ENCODE measurements around the gene C3orf49. TPM values are rescaled to one million over a fixed set of nuclear protein-coding genes. Genes with fewer than 3 reads are reported as not detected.

Gene C3orf49, protein sequence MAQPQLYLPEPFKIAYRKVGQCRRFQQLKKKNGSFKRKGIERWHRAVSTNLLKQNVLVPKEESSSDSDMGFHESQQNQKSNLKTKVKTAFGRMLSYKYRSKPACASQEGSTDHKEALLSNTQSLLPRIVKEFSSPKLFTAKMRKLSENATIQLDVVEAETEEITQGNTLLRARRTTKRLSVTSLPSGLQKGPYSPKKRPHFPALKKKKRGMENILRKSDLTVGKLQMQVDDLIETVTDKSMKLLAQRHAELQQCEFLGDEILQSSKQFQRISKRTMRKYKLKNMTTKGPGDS
- polyA plus RNA-seq (2013, experiment 1 of 2; ENCODE audit: insufficient read length) = 0.19 TPM
- polyA plus RNA-seq (2013, experiment 2 of 2; ENCODE audit: insufficient read length) = not detected

DNA sequence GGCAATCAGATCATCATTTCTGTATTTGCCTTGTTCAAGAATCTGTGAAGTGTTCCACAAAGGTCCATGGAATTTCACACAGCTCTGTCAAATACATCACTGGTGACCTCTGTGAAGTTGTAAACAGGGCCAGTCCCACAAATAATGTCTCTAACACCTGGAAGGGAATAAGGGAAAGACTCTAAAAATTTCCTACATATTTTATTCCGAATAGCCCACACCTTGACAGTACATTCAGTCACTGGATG lies at the start of gene C3orf49:
Gene C3orf49, plus strand, starts transcription at position 149 of the 248 bp plus-strand sequence. CDS start 173 bp downstream, outside the sequence.
- DNase-seq = no peak

DNA sequence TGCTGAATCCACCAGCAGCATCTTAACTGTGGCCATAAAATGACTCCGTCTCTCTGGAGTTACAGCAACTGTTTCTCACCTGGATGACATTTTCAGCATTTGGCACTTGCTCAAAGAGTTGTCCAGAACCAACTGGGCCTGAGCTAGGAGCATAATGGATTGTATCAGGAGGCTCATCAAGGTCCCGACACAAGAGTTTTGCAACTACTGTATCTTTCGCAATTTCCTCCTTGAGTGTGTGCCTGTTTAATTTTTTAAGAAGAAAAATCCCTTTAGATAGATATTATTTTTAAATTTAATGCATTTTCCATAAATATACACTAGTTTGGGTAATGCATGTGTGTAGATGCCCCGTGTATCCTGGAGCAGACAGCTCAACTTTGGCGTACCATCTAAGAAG lies 44.3 kb upstream of the C3orf49 start:
- DNase-seq = no peak

DNA sequence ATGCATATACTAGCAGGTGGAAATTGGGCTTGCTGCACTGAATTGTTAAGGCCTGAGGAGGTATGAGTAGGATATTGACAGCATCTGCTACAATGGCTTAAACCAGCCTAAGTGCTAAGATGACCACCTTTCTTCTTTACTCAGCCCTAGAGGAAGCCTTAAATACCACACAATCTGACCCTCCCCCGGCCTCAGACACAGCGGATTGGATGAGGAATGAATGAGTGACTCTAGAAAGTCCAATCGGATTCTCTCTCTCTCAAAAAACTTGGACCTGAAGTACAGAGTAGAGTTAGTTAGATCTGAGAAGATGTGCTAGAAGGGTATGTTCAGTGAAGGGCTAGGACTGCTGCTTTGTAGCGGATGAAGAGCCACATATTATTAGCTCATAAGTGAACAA lies 39.9 kb upstream of the C3orf49 start:
- no peak for DNase-seq

DNA sequence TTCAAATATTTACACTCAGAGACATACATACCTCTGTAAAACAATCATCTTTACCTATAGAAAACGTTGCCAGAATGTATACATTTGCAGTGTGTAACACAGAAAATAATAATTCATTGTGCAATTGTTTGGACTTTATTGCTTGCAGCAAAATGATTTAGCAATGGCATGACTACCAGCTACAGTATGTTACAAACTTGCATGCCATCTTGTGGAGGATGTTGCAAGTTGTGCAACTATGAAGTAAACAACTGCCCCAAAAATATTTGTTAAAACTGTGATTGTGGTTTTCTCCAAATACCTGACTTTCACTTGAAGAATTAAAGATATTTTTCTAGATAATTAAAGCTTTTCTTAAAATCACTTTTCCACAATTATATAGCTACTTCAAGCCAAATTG lies 27.1 kb upstream of the C3orf49 start:
- peak; percentile 43 for DNase-seq

DNA sequence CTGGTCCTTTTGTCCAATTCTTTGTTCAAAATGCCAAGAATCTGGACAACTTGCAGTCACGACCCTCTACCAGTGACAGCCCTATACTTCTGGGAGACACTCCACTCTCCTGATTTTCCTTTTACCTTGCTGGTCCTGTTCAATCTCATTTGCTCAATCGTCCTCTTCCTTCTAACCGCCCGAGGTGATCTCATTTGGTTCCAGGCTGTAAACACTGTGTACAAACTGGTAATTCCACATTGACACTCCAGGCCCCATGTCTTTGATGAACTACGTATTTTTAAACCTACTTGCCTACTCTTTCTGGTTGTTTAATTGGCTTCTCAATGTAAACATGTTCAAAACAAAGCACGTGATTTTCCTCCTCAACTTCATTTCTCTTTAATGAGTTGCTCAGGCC lies 23.7 kb upstream of the C3orf49 start:
- DNase-seq = no peak

- DNase-seq = no peak
Measured at GRCh38 chr3:63798544-63798943, 20.6 kb upstream of the C3orf49 start.

DNA sequence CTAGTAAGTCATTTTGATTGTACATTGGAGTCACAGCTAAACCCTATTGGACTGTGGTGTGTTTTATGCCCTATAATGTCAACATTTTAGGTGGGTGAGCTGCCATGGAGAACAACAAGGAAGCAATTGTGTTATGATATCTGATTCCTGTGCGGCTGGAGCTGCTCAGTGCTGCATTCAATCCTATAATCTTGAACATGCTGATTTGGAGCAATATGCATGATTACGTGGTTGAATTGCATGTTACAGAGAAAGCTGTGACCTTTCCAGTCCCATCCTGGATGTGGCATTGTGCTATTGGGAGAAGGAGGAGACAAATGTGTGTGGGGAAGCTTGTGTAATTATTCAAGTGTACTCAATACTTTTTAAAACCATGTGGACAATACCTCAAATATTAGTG lies 20.1 kb upstream of the C3orf49 start:
- no peak for DNase-seq

DNA sequence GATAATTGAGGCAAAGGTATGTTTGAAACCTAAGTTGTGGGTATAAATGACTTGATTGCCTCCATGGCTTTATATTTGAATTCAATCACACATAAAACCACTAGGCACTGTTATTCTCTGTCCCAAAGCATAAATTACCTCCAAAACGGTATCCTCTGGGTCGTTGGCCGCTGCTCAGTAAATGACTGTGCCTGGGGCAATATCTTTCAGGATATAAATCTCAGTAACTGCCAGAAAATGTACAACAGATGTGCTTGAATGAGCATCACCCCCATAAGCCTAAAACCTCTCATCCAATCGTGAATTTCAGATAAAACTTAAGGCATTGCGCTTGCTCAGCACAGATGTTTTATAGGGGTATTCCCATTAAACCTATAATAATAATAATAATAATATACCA lies 19.0 kb upstream of the C3orf49 start:
- DNase-seq = no peak

DNA sequence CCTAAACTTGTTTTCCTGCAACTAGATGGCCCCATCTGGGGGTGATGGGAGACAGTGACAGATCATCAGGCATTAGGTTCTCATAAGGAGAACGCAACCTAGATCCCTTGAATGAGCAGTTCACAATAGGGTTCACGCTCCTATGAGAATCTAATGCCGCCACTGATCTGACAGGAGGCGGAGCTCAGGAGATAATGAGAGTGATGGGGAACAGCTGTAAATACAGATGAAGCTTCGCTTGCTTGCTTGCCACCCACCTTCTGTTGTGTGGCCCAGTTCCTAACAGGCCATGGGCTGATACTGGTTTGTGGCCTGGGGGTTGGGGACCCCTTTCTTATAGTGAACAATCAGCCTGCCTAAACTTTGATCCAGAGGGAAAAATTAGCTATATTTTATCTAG lies 15.2 kb upstream of the C3orf49 start:
- no peak for DNase-seq

- DNase-seq = no peak
Measured at GRCh38 chr3:63807961-63808565, 11.0 kb upstream of the C3orf49 start.

DNA sequence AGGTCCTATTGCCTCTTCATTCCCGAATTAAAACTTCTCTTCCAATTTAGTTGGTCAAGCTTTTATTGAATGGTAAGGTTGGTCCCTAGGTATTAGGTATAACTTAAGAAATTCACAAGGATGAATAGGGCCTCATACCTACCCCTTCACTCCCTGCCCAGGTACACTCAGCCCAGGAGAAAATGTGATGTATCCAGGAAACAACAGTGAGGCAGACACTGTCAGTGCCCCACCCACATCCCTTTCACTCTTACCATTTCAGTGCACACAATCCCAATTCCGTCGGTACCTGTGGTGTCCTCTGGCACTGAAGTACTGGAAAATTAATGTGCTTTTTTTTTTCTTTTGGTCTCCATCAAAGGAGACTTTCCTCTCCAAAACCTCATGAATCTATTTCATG lies 10.5 kb upstream of the C3orf49 start:
- no peak for DNase-seq

DNA sequence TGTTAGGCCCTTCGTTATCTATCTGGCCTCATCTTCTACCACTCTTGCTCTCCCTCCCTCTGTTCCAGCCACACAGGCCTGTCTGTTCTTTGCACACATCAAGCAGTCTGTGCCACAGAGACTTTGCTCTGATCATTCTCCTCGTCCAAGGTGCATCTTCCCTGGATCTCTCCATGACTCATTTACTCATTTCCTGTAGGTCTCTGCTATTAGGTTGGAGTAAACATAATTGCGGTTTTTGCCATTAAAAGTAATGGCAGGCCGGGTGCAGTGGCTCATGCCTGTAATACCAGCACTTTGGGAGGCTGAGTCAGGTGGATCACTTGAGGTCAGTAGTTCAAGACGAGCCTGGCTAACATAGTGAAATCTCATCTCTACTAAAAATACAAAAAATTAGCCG lies 9.5 kb upstream of the C3orf49 start:
- DNase-seq = peak; percentile 6

DNA sequence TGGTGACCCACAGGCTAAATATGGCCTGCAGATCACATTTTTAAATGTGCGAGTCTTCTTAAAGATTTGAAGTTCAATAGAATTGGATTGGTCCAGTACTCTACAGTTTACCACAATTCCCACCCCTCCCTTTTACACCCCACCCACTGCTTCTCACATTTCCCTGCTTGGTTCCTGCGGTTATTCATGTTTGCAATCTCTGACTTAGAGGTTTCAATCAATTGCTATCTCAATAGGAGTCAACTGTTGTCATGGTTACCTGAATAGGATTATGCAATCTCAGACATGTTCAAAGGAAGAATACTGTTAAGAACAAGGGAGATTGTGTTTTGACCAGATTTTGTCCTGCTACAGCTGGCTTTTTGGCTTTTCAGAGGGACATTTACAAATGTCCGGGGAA lies 4.9 kb upstream of the C3orf49 start:
- peak; percentile 4 for DNase-seq

- peak; percentile 16 for DNase-seq
Measured at GRCh38 chr3:63817225-63817624, 1.9 kb upstream of the C3orf49 start.

DNA sequence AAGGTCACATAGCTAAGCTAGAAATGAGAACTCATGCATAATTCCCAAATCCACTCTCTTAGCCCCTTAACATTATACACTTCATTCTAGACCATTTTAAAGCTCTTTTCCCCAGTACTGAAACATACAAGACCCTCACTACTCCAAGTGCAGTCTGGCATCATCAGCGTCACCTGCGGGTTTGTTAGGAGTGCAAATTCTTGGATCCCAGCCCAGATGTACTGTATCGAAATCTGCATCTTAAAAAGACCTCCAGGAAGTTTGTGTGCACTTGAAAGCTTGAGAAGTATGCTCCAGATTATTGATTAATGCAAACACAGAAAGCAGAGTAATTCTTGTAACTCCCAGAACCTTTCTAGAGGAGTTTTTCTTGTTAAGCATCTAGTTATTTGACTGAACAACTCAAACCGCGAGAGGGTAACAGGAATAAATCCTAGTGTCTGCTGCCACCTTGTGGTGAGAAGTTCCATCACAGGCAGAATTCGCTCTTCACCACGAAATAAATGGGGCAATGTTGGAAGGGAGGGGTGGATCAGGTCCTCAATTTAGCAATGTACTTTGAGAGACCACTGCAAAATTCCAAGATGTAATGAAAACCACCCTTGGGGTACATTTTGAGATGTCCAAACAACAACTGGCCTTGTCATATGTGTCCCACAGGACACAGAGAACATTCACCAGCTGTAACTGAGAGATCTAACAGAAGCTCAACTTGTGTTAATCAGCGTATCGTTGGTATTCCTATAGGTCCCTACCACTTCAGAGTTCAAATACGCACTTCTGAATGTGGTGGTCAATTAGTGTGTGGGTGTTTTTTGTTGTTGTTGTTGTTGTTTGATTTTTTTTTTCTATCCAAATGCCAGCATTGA lies 583 bp upstream of the C3orf49 start:
- DNase-seq = peak; percentile 54

- DNase-seq = peak; percentile 92
Measured at GRCh38 chr3:63824309-63824708, 5.2 kb downstream of the C3orf49 start.

DNA sequence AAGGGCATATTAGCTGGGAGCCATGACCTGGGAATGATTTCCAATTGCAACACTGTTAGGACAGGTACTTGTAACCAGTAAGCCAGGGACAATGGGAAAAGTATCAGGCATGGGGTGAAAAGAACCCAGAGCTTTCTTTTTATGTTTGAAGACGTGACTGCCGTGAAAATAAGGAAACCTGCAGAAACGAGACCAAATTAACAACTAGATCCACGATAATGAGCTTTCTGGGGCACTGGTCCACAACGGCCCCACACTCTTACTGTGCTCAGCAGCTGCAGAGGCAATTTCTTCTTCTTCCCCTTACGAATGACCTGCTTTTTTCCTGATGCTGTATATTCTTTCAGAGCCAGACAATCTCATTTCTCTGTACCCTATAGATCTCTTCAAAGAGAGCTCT lies 11.4 kb downstream of the C3orf49 start:
- no peak for DNase-seq

DNA sequence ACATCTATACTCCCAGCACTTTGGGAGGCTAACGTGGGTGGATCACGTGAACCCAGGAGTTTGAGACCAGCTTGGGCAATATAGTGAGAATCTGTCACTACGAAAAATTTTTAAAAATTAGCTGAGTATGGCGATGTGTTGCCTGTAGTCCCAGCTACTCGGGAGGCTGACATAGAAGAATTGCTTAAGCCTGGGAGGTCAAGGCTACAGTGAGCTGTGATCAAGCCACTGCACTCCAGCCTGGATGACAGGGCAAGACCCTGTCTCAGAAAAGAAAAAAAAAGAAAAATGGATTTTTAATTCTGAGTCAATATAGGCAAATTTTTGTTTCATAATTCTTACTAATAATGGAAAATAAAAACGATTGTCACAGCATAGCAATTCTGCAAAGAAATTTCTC lies 13.3 kb downstream of the C3orf49 start:
- DNase-seq = no peak

GRCh38 chr3:63841704-63842103 lies 22.6 kb downstream of the C3orf49 start:
- no peak for DNase-seq

DNA sequence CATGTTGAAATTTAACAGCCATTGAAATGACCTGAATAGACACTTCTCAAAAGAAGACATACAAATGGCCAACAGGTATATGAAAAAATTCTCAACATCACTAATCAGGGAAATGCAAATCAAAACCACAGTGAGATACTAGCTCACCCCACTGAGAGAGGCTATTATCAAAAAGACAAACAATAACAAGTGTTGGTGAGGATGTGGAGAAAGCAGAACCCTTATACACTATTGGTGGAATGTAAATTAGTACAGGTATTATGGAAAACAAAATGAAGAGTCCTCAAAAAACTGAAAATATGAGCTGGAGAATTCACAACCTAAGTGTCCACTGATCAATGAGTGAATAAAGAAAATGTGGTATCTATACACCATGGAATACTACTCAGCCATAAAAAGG lies 23.0 kb downstream of the C3orf49 start:
- DNase-seq = no peak

DNA sequence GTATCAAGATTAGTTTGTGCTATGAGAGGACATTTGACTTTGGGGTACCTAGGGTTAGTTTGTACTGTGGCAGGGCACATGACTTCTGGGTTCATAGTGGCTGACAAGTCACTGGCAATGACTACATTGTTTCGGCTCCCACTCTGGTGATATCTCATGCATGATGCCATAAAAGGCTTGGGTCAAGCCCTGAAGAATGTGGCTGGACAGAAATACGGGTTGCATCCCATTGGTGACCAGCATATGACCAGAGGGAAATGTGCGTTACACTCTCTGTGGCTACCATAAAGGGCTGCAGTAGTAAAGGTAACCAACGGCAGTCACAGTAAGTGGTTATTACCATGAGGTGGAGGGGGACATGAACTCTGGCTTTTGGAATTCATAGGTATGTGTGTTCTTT lies 26.1 kb downstream of the C3orf49 start:
- DNase-seq = no peak

GRCh38 chr3:63847718-63848450 lies 28.8 kb downstream of the C3orf49 start:
- no peak for DNase-seq

GRCh38 chr3:63849175-63849574 lies 30.1 kb downstream of the C3orf49 start:
- DNase-seq = no peak
